Measurements from ENCODE around the gene FAM200C.

- TF ChIP-seq YY1 (IDR thresholded peaks at IDR 0.05; ENCODE audit: insufficient read depth, insufficient read length) (no peak), ZNF274 (IDR thresholded peaks at IDR 0.05; ENCODE audit: low read depth, low read length) (no peak)
These were observed 4.7 kb downstream of the FAM200C start for GRCh38 chr5:160395111-160395510.

Measured in NT2/D1 (cell line).